Esophagus squamous epithelium (tissue), 4 donors: ENCODE results near the gene C18orf32.

Experiments used
- CTCF ChIP-seq, 6 experiments: fragments of 450-650 bp in 4 of 6; fragments of 200-600 bp in 2 of 6; sonication (generic) in 2 of 6; IDR thresholded peaks; one replicate each; pipeline ENCODE4 v1.5.1; 2016 to 2019; ENCODE audit warnings: antibody characterized with exemption in 6 of 6, mild to moderate bottlenecking in 4 of 6, moderate library complexity in 4 of 6
- POLR2A ChIP-seq, 4 donors: fragments of 450-650 bp; IDR thresholded peaks; one replicate each; pipeline ENCODE4 v1.6.1; 2017; ENCODE audit warnings: antibody characterized with exemption in 4 of 4, mild to moderate bottlenecking in 4 of 4, moderate library complexity in 3 of 4

- no peak for TF ChIP-seq CTCF (IDR thresholded peaks at IDR 0.05)
- TF ChIP-seq POLR2A (IDR thresholded peaks at IDR 0.05), result no peak
Observed at GRCh38 chr18:49476664-49477411, 10.2 kb downstream of the C18orf32 start.
